Smooth muscle cell (in vitro differentiated cells): ENCODE results near the gene SNX13. TPM values are rescaled to one million over a fixed set of nuclear protein-coding genes. Genes with fewer than 3 reads are reported as not detected.

ENCODE experiments used
- DNase-seq: peaks from one replicate; lab custom pipeline; 2025; ENCODE audit not compliant: unreplicated experiment; lab: John Stamatoyannopoulos, UW
- H2AFZ ChIP-seq: fragments of 200-600 bp; sonication (generic); 2 replicates; pipeline ENCODE4 v1.6.0; 2016; ENCODE audit warnings: antibody characterized with exemption, low read depth, mild to moderate bottlenecking
- H3F3A ChIP-seq: fragments of 200-600 bp; sonication (generic); 2 replicates; pipeline ENCODE4 v1.6.0; 2017; ENCODE audit warnings: antibody characterized with exemption, low read depth
- H3K27ac ChIP-seq: fragments of 200-600 bp; sonication (generic); 2 replicates; pipeline ENCODE4 v1.5.1; 2016; ENCODE audit warnings: low read depth, mild to moderate bottlenecking
- H3K27me3 ChIP-seq: fragments of 200-600 bp; sonication (generic); 2 replicates; pipeline ENCODE4 v1.6.1; 2016; ENCODE audit warnings: low read depth, mild to moderate bottlenecking
- H3K36me3 ChIP-seq: fragments of 200-600 bp; sonication (generic); 2 replicates; pipeline ENCODE4 v1.5.1; 2016; ENCODE audit warnings: low read depth
- H3K4me1 ChIP-seq: fragments of 200-600 bp; sonication (generic); 2 replicates; pipeline ENCODE4 v1.5.1; 2016; ENCODE audit warnings: low read depth
- H3K4me2 ChIP-seq: fragments of 200-600 bp; sonication (generic); 2 replicates; pipeline ENCODE4 v1.6.0; 2016; ENCODE audit warnings: mild to moderate bottlenecking
- H3K4me3 ChIP-seq: fragments of 200-600 bp; sonication (generic); 2 replicates; pipeline ENCODE4 v1.5.1; 2016; ENCODE audit warnings: mild to moderate bottlenecking
- H3K79me2 ChIP-seq: fragments of 200-600 bp; sonication (generic); 2 replicates; pipeline ENCODE4 v1.6.0; 2016; ENCODE audit warnings: low read depth, mild to moderate bottlenecking
- H3K9ac ChIP-seq: fragments of 200-600 bp; sonication (generic); 2 replicates; pipeline ENCODE4 v1.6.0; 2016; ENCODE audit warnings: low read depth
- H3K9me3 ChIP-seq: fragments of 200-600 bp; sonication (generic); replicated peaks from 2 replicates; pipeline ENCODE4 v1.5.1; 2016; ENCODE audit warnings: low read depth
- H4K20me1 ChIP-seq: fragments of 200-600 bp; sonication (generic); 2 replicates; pipeline ENCODE4 v1.6.0; 2016; ENCODE audit warnings: low read depth
- WGBS: methylation state at CpG from one replicate; pipeline ENCODE4 v1.1.7; 2016; ENCODE audit warnings: low lambda C conversion rate; 5-methylcytosine and 5-hydroxymethylcytosine counted together
- polyA plus RNA-seq: library from polyadenylated mRNA; unstranded; fragments of >200 nt; fragmentation: Nextera tagmentation; extraction: Ambion mirVana; gene quantifications from 2 replicates; pipeline ENCODE4 v1.2.1, GENCODE V29; 2016
- total RNA-seq: library from RNA; depleted of rRNA; stranded (reverse); fragments of >200 nt; gene quantifications from 2 replicates; pipeline ENCODE4 v1.2.3, GENCODE V29; 2014
- TF ChIP-seq, protein P1 (sequence below): fragments of 200-600 bp; sonication (generic); IDR thresholded peaks from 2 replicates; pipeline ENCODE4 v1.5.1; 2017; ENCODE audit warnings: borderline replicate concordance, mild to moderate bottlenecking, antibody characterized with exemption; ENCODE audit not compliant: insufficient read depth, poor library complexity, severe bottlenecking

The SNX13 gene
- total and polyA plus RNA-seq, 2 experiments from 2014 or later = 17.0 to 59.6 TPM

- Histone ChIP-seq H3K4me2 (peak overlapping the region; percentile 27), H3K27ac (peak overlapping the region; percentile 1), H2AFZ (peak overlapping the region; percentile 11), H3K9ac (no peak overlapping the region), H4K20me1 (no peaks in the 10 kb centered on the region), H3K79me2 (no peaks in the 10 kb centered on the region), H3K27me3 (no peaks in the 10 kb centered on the region), H3K4me1 (no peaks in the 10 kb centered on the region), H3F3A (no peaks in the 10 kb centered on the region), H3K36me3 (no peaks in the 10 kb centered on the region), H3K9me3 (no peaks in the 10 kb centered on the region), H3K4me3 (no peak overlapping the region)
- 16% methylated on average over 1 of the region's 1 CpG for WGBS
- TF ChIP-seq, protein P1, sequence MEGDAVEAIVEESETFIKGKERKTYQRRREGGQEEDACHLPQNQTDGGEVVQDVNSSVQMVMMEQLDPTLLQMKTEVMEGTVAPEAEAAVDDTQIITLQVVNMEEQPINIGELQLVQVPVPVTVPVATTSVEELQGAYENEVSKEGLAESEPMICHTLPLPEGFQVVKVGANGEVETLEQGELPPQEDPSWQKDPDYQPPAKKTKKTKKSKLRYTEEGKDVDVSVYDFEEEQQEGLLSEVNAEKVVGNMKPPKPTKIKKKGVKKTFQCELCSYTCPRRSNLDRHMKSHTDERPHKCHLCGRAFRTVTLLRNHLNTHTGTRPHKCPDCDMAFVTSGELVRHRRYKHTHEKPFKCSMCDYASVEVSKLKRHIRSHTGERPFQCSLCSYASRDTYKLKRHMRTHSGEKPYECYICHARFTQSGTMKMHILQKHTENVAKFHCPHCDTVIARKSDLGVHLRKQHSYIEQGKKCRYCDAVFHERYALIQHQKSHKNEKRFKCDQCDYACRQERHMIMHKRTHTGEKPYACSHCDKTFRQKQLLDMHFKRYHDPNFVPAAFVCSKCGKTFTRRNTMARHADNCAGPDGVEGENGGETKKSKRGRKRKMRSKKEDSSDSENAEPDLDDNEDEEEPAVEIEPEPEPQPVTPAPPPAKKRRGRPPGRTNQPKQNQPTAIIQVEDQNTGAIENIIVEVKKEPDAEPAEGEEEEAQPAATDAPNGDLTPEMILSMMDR = no peak
- no peak for DNase-seq
Measured at GRCh38 chr7:17986851-17987250, 46.6 kb upstream of the SNX13 start.

GRCh38 chr7:17985473-17986239 is 45.4 kb upstream of the SNX13 start:
- Histone ChIP-seq H3K9ac (no peak overlapping the region), H4K20me1 (no peaks in the 10 kb centered on the region), H3K79me2 (no peaks in the 10 kb centered on the region), H3K4me3 (no peak overlapping the region), H3K9me3 (no peaks in the 10 kb centered on the region), H3K27ac (no peak overlapping the region), H3F3A (no peaks in the 10 kb centered on the region), H3K4me2 (no peak overlapping the region), H3K4me1 (no peaks in the 10 kb centered on the region), H3K27me3 (no peaks in the 10 kb centered on the region), H3K36me3 (no peaks in the 10 kb centered on the region), H2AFZ (no peak overlapping the region)
- no peak for DNase-seq
- WGBS = 87% methylated on average over 6 of the region's 6 CpGs
- TF ChIP-seq, protein P1 = no peak

- H3K4me3 ChIP-seq = no peak overlapping the region
- H3K9ac ChIP-seq = no peak overlapping the region
- TF ChIP-seq, protein P1 = no peak
- no peak overlapping the region for H3K27ac ChIP-seq
- no peaks in the 10 kb centered on the region for H3K9me3 ChIP-seq
- no peaks in the 10 kb centered on the region for H3K79me2 ChIP-seq
- no peak for DNase-seq
- WGBS = 93% methylated on average over 1 of the region's 1 CpG
- H3F3A ChIP-seq = no peaks in the 10 kb centered on the region
- no peak overlapping the region for H2AFZ ChIP-seq
- H3K36me3 ChIP-seq = no peaks in the 10 kb centered on the region
- H4K20me1 ChIP-seq = no peaks in the 10 kb centered on the region
- no peak overlapping the region for H3K4me2 ChIP-seq
- H3K27me3 ChIP-seq = no peaks in the 10 kb centered on the region
- no peaks in the 10 kb centered on the region for H3K4me1 ChIP-seq
Measured at GRCh38 chr7:17984288-17984687, 44.0 kb upstream of the SNX13 start.
